H1 (cell line): ENCODE measurements around the gene FAM169A. TPM values are rescaled to one million over a fixed set of nuclear protein-coding genes. Genes with fewer than 3 reads are reported as not detected.

Source experiments
- BACH1 ChIP-seq: IDR thresholded peaks from 2 replicates; pipeline ENCODE4 v1.6.1; 2012; ENCODE audit warnings: low read length, improper control_type of control experiment
- BRCA1 ChIP-seq: IDR thresholded peaks from 2 replicates; pipeline ENCODE4 v1.6.1; 2012; ENCODE audit warnings: low read depth, low read length, improper control_type of control experiment
- CHD1 ChIP-seq: IDR thresholded peaks from 2 replicates; pipeline ENCODE4 v1.6.1; 2012; ENCODE audit warnings: low read depth, low read length, improper control_type of control experiment
- FOSL1 ChIP-seq: IDR thresholded peaks from 2 replicates; pipeline ENCODE4 v1.6.1; 2011; ENCODE audit warnings: mild to moderate bottlenecking, low read depth, low read length, moderate library complexity; ENCODE audit not compliant: insufficient read depth
- JUN ChIP-seq: IDR thresholded peaks from 2 replicates; pipeline ENCODE4 v1.6.1; 2011; ENCODE audit warnings: low read depth, mild to moderate bottlenecking, improper control_type of control experiment, low read length
- KDM5A ChIP-seq: fragments of 200-600 bp; IDR thresholded peaks from 2 replicates; pipeline ENCODE4 v1.7.1; 2012; ENCODE audit warnings: mild to moderate bottlenecking, low read length, inconsistent platforms, mixed read lengths
- POU5F1 ChIP-seq: IDR thresholded peaks from 2 replicates; pipeline ENCODE4 v1.6.1; 2011; ENCODE audit warnings: low read depth, mild to moderate bottlenecking, low read length, moderate library complexity
- RAD21 ChIP-seq, 2 experiments: IDR thresholded peaks in 1 of 2; conservative IDR thresholded peaks in 1 of 2; 2 replicates each; pipeline ENCODE4 v1.6.1; 2011; ENCODE audit warnings: low read depth in 2 of 2, low read length in 2 of 2, improper control_type of control experiment in 1 of 2, inconsistent platforms in 1 of 2, mild to moderate bottlenecking in 1 of 2, moderate library complexity in 1 of 2
- RNF2 ChIP-seq: fragments of 200-900, 300-1000 bp; sonication (generic); IDR thresholded peaks from 2 replicates; pipeline ENCODE4 v1.7.1; 2016; ENCODE audit warnings: borderline replicate concordance, low read depth, mild to moderate bottlenecking, antibody characterized with exemption, low read length; ENCODE audit not compliant: poor library complexity, severe bottlenecking; ENCODE audit errors: missing control alignments
- RXRA ChIP-seq: IDR thresholded peaks from 2 replicates; pipeline ENCODE4 v1.6.1; 2011; ENCODE audit warnings: low read depth, mild to moderate bottlenecking, low read length, moderate library complexity; ENCODE audit not compliant: insufficient read depth
- SAP30 ChIP-seq: fragments of 300-600 bp; sonication (generic); IDR thresholded peaks from 2 replicates; pipeline ENCODE4 v1.7.1; 2012; ENCODE audit warnings: low read length, moderate library complexity, mild to moderate bottlenecking, inconsistent platforms; ENCODE audit not compliant: insufficient read depth, insufficient replicate concordance
- SP4 ChIP-seq: IDR thresholded peaks from 2 replicates; pipeline ENCODE4 v1.6.1; 2012; ENCODE audit warnings: low read length, inconsistent platforms
- TAF7 ChIP-seq: optimal IDR thresholded peaks from 2 replicates; pipeline ENCODE3; 2011; ENCODE audit warnings: low read depth, mild to moderate bottlenecking, inconsistent platforms, low read length, moderate library complexity, borderline replicate concordance
- TCF12 ChIP-seq: IDR thresholded peaks from 2 replicates; pipeline ENCODE4 v1.6.1; 2011; ENCODE audit warnings: low read depth, mild to moderate bottlenecking, low read length
- ZNF274 ChIP-seq: IDR thresholded peaks from 2 replicates; pipeline ENCODE4 v1.7.0; 2012; ENCODE audit warnings: low read length, borderline replicate concordance; ENCODE audit errors: extremely low read depth
- polyA plus RNA-seq, 7 experiments: library from polyadenylated mRNA; depleted of rRNA in 3 of 7; stranded (reverse) in 5 of 7; unstranded in 2 of 7; fragments of >200 nt in 5 of 7; fragments of 200-250 nt in 2 of 7; gene quantifications; 1 replicate in 5 of 7; 2 replicates in 1 of 7; 4 replicates in 1 of 7; pipeline versions ENCODE4 v1.2.1 to v1.2.3, GENCODE V29; 2011 to 2013; ENCODE audit warnings: missing spikeins in 2 of 7, mixed read lengths in 2 of 7
- total RNA-seq: library from RNA; stranded (reverse); fragmentation: NEBNext Ultra II Directional; extraction: Animal tissue kit (Norgen Biotek cat#: 25700); gene quantifications from 2 replicates; pipeline ENCODE4 v1.2.1, GENCODE V29; 2021
- TF ChIP-seq, protein P1 (sequence below): IDR thresholded peaks from 2 replicates; pipeline ENCODE4 v1.6.1; 2012; ENCODE audit warnings: inconsistent platforms

FAM169A gene
- total and polyA plus RNA-seq, 2 of the 8 experiments (the other 6 are each of a cell fraction or from before 2014, with no cell fraction given) = 12.6 to 83.1 TPM

DNA sequence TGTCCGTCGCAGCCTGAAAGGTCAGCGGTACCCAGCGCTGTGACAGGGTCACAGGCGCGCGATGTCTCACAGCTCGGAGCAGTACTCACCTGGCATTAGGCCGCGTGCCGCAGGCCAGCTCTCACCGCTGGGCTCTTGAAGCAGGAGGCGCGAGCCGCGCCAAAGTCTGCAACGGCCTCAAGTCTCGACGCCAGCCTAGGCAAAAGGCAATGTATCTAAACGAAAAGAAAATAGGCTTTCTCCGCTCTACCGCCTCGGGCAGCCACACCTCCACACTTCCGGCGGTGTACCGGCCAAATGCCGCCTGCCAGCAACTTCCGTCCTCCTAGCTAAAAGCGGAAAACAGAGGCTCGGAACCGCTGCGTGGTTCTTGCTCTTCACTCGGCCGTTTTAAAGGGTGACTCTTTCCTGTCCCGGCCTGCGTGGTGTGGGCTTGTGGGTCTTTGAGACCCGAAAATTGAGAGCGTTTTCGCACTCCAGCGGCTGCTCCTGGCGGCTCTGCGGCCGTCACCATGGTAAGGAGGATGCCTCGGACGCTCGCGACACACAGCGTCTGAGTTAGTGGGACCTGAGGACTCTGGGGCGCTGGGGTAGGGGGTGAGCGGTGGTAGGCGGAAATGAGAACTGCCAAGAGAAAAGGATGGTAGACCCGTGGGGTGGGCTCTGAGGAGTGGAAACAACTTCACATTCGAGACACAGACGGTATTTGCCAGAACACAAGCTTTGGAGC lies 99.2 kb downstream of the FAM169A start, which contains the start of the genes GFM2 and NSA2 (continued):
- no peak for TF ChIP-seq CHD1
- TF ChIP-seq FOSL1 = no peak
- peak; percentile 68 for TF ChIP-seq TAF7
- no peak for TF ChIP-seq RNF2
- peak; percentile 58; the same call in 1 of the 2 replicates for TF ChIP-seq BACH1
- TF ChIP-seq JUN = no peak
- TF ChIP-seq, protein P1, sequence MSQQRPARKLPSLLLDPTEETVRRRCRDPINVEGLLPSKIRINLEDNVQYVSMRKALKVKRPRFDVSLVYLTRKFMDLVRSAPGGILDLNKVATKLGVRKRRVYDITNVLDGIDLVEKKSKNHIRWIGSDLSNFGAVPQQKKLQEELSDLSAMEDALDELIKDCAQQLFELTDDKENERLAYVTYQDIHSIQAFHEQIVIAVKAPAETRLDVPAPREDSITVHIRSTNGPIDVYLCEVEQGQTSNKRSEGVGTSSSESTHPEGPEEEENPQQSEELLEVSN = peak; percentile 66
- TF ChIP-seq RXRA = no peak
- no peak for TF ChIP-seq BRCA1
- peak; percentile 80 for TF ChIP-seq KDM5A
- peak; percentile 92 for TF ChIP-seq SAP30
- TF ChIP-seq RAD21 (IDR thresholded peaks at IDR 0.05 in 1 of 2, conservative IDR thresholded peaks at IDR 0.05 in 1 of 2; ENCODE audit: low read depth in 2 of 2, low read length in 2 of 2) = 0 out of 4 replicates have a peak, but pooled peaks have one; percentile 0 to 4
- no peak for TF ChIP-seq ZNF274
- TF ChIP-seq SP4 = peak; percentile 96
- TF ChIP-seq POU5F1 = no peak
- no peak for TF ChIP-seq TCF12
